OCI-LY1 (cell line): ENCODE results near the gene LRRC8E.
"Not testable (repeated sequence)": the region's sequence is repeated elsewhere in the genome, so short reads cannot be mapped to it uniquely, and the experiment has no call there.

Experiments used
- H2AFZ ChIP-seq: fragments of 200-600 bp; sonication (generic), shearing (Covaris generic); 2 replicates; pipeline ENCODE4 v1.6.0; 2014; ENCODE audit warnings: antibody characterized with exemption, mild to moderate bottlenecking, low read length
- H3F3A ChIP-seq: fragments of 200-600 bp; sonication (generic), shearing (Covaris generic); 2 replicates; pipeline ENCODE4 v1.6.0; 2014; ENCODE audit warnings: mild to moderate bottlenecking, antibody characterized with exemption, low read length, moderate library complexity; ENCODE audit not compliant: insufficient read depth
- H3K27ac ChIP-seq: fragments of 200-600 bp; sonication (generic); 2 replicates; pipeline ENCODE4 v1.5.1; 2014; ENCODE audit warnings: low read length, mixed run types, mild to moderate bottlenecking, low read depth; ENCODE audit not compliant: poor library complexity, severe bottlenecking
- H3K27me3 ChIP-seq: fragments of 200-600 bp; sonication (generic); 2 replicates; pipeline ENCODE4 v1.6.0; 2014; ENCODE audit warnings: antibody characterized with exemption, mild to moderate bottlenecking, low read length, moderate library complexity; ENCODE audit not compliant: insufficient read depth
- H3K36me3 ChIP-seq: fragments of 200-600 bp; sonication (generic); 2 replicates; pipeline ENCODE4 v1.6.1; 2014; ENCODE audit warnings: mild to moderate bottlenecking, antibody characterized with exemption, low read length, moderate library complexity, mixed read lengths; ENCODE audit not compliant: insufficient read depth
- H3K4me1 ChIP-seq: fragments of 200-600 bp; sonication (generic); 2 replicates; pipeline ENCODE4 v1.5.1; 2014; ENCODE audit warnings: mild to moderate bottlenecking, low read length, moderate library complexity; ENCODE audit not compliant: insufficient read depth, severe bottlenecking
- H3K4me2 ChIP-seq: fragments of 200-600 bp; sonication (generic), shearing (Covaris generic); 2 replicates; pipeline ENCODE4 v1.6.1; 2014; ENCODE audit warnings: low read length
- H3K4me3 ChIP-seq: fragments of 200-600 bp; sonication (generic); 2 replicates; pipeline ENCODE4 v1.5.1; 2014; ENCODE audit warnings: low read length, low read depth, mild to moderate bottlenecking, mixed read lengths; ENCODE audit not compliant: poor library complexity, severe bottlenecking
- H3K79me2 ChIP-seq: fragments of 200-600 bp; shearing (Covaris generic); 2 replicates; pipeline ENCODE4 v1.6.1; 2016; ENCODE audit warnings: mixed run types, low read length, mixed read lengths; ENCODE audit not compliant: insufficient read depth
- H3K9ac ChIP-seq: fragments of 200-600 bp; sonication (generic), shearing (Covaris generic); 2 replicates; pipeline ENCODE4 v1.6.1; 2014; ENCODE audit warnings: mild to moderate bottlenecking, low read length, mixed read lengths
- H3K9me2 ChIP-seq: fragments of 200-600 bp; sonication (generic), shearing (Covaris generic); 2 replicates; pipeline ENCODE4 v1.6.1; 2014; ENCODE audit warnings: low read depth, mild to moderate bottlenecking, low read length, mixed read lengths
- H3K9me3 ChIP-seq: fragments of 200-600 bp; shearing (Covaris generic); 2 replicates; pipeline ENCODE4 v1.6.1; 2014; ENCODE audit warnings: low read length, mixed read lengths
- H4K20me1 ChIP-seq: fragments of 200-600 bp; sonication (generic), shearing (Covaris generic); 2 replicates; pipeline ENCODE4 v1.6.0; 2016; ENCODE audit warnings: mild to moderate bottlenecking, low read length; ENCODE audit not compliant: insufficient read depth
- EZH2 ChIP-seq: fragments of 200-600 bp; sonication (generic), shearing (Covaris generic); IDR thresholded peaks from 2 replicates; pipeline ENCODE4 v1.8.0; 2017; ENCODE audit warnings: borderline replicate concordance, mixed run types, mild to moderate bottlenecking, antibody characterized with exemption, low read length, moderate library complexity, mixed read lengths
- TF ChIP-seq, protein P1 (sequence below): fragments of 200-600 bp; sonication (generic), shearing (Covaris generic); IDR thresholded peaks from 2 replicates; pipeline ENCODE4 v1.5.1; 2017; ENCODE audit warnings: mild to moderate bottlenecking, antibody characterized with exemption, low read length, moderate library complexity, mixed read lengths

The LRRC8E gene

GRCh38 chr19:7916955-7917266 lies 28.6 kb downstream of the LRRC8E start:
- no peaks in the 10 kb centered on the region for H3F3A ChIP-seq
- H3K27ac ChIP-seq = no peak overlapping the region
- H3K79me2 ChIP-seq = no peaks in the 10 kb centered on the region
- no peak overlapping the region; the same call in 1 of the 2 replicates for H3K9ac ChIP-seq
- TF ChIP-seq, protein P1, sequence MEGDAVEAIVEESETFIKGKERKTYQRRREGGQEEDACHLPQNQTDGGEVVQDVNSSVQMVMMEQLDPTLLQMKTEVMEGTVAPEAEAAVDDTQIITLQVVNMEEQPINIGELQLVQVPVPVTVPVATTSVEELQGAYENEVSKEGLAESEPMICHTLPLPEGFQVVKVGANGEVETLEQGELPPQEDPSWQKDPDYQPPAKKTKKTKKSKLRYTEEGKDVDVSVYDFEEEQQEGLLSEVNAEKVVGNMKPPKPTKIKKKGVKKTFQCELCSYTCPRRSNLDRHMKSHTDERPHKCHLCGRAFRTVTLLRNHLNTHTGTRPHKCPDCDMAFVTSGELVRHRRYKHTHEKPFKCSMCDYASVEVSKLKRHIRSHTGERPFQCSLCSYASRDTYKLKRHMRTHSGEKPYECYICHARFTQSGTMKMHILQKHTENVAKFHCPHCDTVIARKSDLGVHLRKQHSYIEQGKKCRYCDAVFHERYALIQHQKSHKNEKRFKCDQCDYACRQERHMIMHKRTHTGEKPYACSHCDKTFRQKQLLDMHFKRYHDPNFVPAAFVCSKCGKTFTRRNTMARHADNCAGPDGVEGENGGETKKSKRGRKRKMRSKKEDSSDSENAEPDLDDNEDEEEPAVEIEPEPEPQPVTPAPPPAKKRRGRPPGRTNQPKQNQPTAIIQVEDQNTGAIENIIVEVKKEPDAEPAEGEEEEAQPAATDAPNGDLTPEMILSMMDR = no peak
- TF ChIP-seq EZH2 = no peak
- peak overlapping the region; percentile 35 for H3K4me3 ChIP-seq
- no peaks in the 10 kb centered on the region for H3K9me3 ChIP-seq
- peaks cover 15% of the 10 kb centered on the region for H3K36me3 ChIP-seq
- no peaks in the 10 kb centered on the region for H4K20me1 ChIP-seq
- peaks cover 4% of the 10 kb centered on the region; the same call in 1 of the 2 replicates for H3K27me3 ChIP-seq
- no peaks in the 10 kb centered on the region for H3K9me2 ChIP-seq
- H3K4me2 ChIP-seq = peak overlapping the region; percentile 49; the same call in 1 of the 2 replicates
- H2AFZ ChIP-seq = no peak overlapping the region
- peaks cover 47% of the 10 kb centered on the region for H3K4me1 ChIP-seq

- peaks cover 4% of the 10 kb centered on the region; the same call in 1 of the 2 replicates for H3K27me3 ChIP-seq
- no peaks in the 10 kb centered on the region for H4K20me1 ChIP-seq
- no peak for TF ChIP-seq EZH2
- TF ChIP-seq, protein P1 = peak; percentile 51
- no peaks in the 10 kb centered on the region for H3F3A ChIP-seq
- no peak overlapping the region for H3K9ac ChIP-seq
- no peak overlapping the region for H2AFZ ChIP-seq
- peaks cover 16% of the 10 kb centered on the region for H3K36me3 ChIP-seq
- H3K27ac ChIP-seq = no peak overlapping the region
- H3K4me3 ChIP-seq = no peak overlapping the region
- H3K9me2 ChIP-seq = no peaks in the 10 kb centered on the region
- H3K9me3 ChIP-seq = no peaks in the 10 kb centered on the region
- H3K4me1 ChIP-seq = peaks cover 47% of the 10 kb centered on the region
- no peaks in the 10 kb centered on the region for H3K79me2 ChIP-seq
- H3K4me2 ChIP-seq = peak overlapping the region; percentile 49; the same call in 1 of the 2 replicates
Observed at GRCh38 chr19:7917267-7918061, 29.2 kb downstream of the LRRC8E start.

DNA sequence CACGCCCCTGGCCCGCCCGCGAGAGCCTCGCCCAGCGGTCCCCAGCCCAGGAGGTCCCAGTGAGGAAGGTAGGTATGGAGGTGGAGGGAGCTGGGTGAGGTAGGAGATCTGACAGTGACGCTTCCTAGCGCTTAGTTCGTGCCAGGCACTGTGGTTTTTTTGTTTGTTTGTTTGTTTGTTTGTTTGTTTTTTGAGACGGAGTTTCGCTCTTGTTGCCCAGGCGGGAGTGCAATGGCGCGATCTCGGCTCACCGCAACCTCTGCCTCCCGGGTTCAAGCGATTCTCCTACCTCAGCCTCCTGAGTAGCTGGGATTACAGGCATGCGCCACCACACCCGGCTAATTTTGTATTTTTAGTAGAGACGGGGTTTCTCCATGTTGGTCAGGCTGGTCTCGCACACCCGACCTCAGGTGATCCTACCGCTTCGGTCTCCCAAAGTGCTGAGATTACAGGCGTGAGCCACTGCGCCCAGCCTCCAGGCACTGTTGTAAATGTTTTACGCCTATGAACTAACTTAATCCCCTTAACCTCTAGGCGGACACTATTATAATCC lies 29.8 kb downstream of the LRRC8E start:
- H3K9me3 ChIP-seq, H2AFZ ChIP-seq, H3K27ac ChIP-seq, H3K9ac ChIP-seq, H3F3A ChIP-seq, H3K79me2 ChIP-seq, H4K20me1 ChIP-seq, H3K4me3 ChIP-seq, H3K4me2 ChIP-seq, H3K27me3 ChIP-seq, H3K9me2 ChIP-seq: not testable (repeated sequence)
- Histone ChIP-seq H3K4me1 (peaks cover 47% of the 10 kb centered on the region), H3K36me3 (peaks cover 16% of the 10 kb centered on the region; the same call in 1 of the 2 replicates)
